Measurements from ENCODE around the gene ARHGAP15.

DNA sequence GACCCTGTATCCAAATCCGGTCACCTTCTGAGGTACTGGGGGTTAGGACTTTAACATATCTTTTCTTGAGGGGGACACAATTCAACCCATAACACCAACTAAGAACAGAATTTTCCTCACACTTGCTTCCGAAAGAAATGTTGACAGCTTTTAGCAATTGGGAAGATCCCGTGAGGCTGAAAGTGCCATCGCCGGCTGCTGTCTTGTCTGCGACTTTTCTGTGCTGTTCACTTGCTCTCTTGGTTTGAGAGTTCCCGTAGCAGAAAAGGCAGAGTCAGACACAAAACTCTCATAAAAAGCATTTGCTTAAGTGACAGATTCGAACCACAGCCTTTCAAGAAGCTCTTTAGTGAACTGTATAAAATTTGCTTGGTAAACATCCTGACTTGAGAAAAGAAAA, 253.4 kb downstream of the ARHGAP15 start:
- TF ChIP-seq FOXP2 (optimal IDR thresholded peaks at IDR 0.05; ENCODE audit: control extremely low read depth, extremely low read length, insufficient read depth) (no peak), EZH2 (IDR thresholded peaks at IDR 0.05) (no peak)
